OCI-LY7 (cell line): ENCODE results near the gene GLYR1. TPM values are rescaled to one million over a fixed set of nuclear protein-coding genes. Genes with fewer than 3 reads are reported as not detected.

Source experiments
- BruUV-seq: library from RNA; stranded (reverse); fragments of 400-500 nt; replicated peaks from 2 replicates; lab custom pipeline; 2021; lab: Mats Ljungman, UMichigan
- CTCF ChIA-PET: fragments of 300-600 bp; sonication (Branson Sonifier 250); formaldehyde crosslinking; loops from one replicate; lab custom pipeline; 2022; ENCODE audit warnings: antibody characterized with exemption; ENCODE audit not compliant: unreplicated experiment; lab: Charles Lee
- POLR2A ChIA-PET: fragments of 300-600 bp; sonication (Branson Sonifier 250); formaldehyde crosslinking; loops from one replicate; lab custom pipeline; 2022; ENCODE audit warnings: antibody characterized with exemption; lab: Charles Lee
- DNase-seq: peaks from one replicate; pipeline ENCODE4 v3.0.0-alpha.2; 2015; ENCODE audit warnings: low spot score
- H2AFZ ChIP-seq: fragments of 200-600 bp; sonication (generic), shearing (Covaris generic); 2 replicates; pipeline ENCODE4 v1.6.1; 2014; ENCODE audit warnings: mild to moderate bottlenecking, antibody characterized with exemption, low read length, moderate library complexity
- H3K27ac ChIP-seq: fragments of 200-600 bp; sonication (generic); 2 replicates; pipeline ENCODE4 v1.5.1; 2014; ENCODE audit warnings: mixed run types, low read depth, mild to moderate bottlenecking, moderate library complexity, low read length, inconsistent platforms; ENCODE audit not compliant: poor library complexity, severe bottlenecking
- H3K36me3 ChIP-seq: fragments of 200-600 bp; sonication (generic); 2 replicates; pipeline ENCODE4 v1.6.1; 2014; ENCODE audit warnings: mild to moderate bottlenecking, antibody characterized with exemption, low read length, moderate library complexity, mixed read lengths; ENCODE audit not compliant: insufficient read depth
- H3K4me1 ChIP-seq: fragments of 200-600 bp; sonication (generic); 2 replicates; pipeline ENCODE4 v1.5.1; 2014; ENCODE audit warnings: mild to moderate bottlenecking, low read length; ENCODE audit not compliant: insufficient read depth, poor library complexity, severe bottlenecking
- H3K4me2 ChIP-seq: fragments of 200-600 bp; sonication (generic); 2 replicates; pipeline ENCODE4 v1.6.1; 2014; ENCODE audit warnings: mild to moderate bottlenecking, low read length
- H3K4me3 ChIP-seq: fragments of 200-600 bp; sonication (generic); 2 replicates; pipeline ENCODE4 v1.5.1; 2014; ENCODE audit warnings: mild to moderate bottlenecking, low read depth, low read length; ENCODE audit not compliant: poor library complexity, severe bottlenecking
- H3K79me2 ChIP-seq: fragments of 200-600 bp; sonication (generic); 2 replicates; pipeline ENCODE4 v1.6.1; 2016; ENCODE audit warnings: low read depth, mild to moderate bottlenecking, low read length, moderate library complexity, mixed read lengths; ENCODE audit not compliant: insufficient read depth
- H3K9me2 ChIP-seq: fragments of 200-600 bp; sonication (generic); 2 replicates; pipeline ENCODE4 v1.6.1; 2016; ENCODE audit warnings: mild to moderate bottlenecking, low read length, mixed read lengths; ENCODE audit not compliant: insufficient read depth
- H3K9me3 ChIP-seq: fragments of 200-600 bp; sonication (generic); 2 replicates; pipeline ENCODE4 v1.6.1; 2014; ENCODE audit warnings: mild to moderate bottlenecking, mixed run types, low read length, mixed read lengths
- H4K20me1 ChIP-seq: fragments of 200-600 bp; sonication (generic); 2 replicates; pipeline ENCODE4 v1.6.1; 2014; ENCODE audit warnings: mild to moderate bottlenecking, antibody characterized with exemption, low read length, moderate library complexity, mixed read lengths; ENCODE audit not compliant: insufficient read depth
- EZH2phosphoT487 ChIP-seq: fragments of 200-600 bp; sonication (generic); IDR thresholded peaks from 2 replicates; pipeline ENCODE4 v1.6.1; 2018; ENCODE audit warnings: low read depth, borderline replicate concordance, mild to moderate bottlenecking, mixed run types, antibody characterized with exemption, low read length, moderate library complexity, mixed read lengths
- intact Hi-C: fragments of 100-400 bp; cut with micrococcal nuclease; formaldehyde crosslinking; loops from one replicate; pipeline ENCODE4 v1.10.0; 2022; ENCODE audit not compliant: unreplicated experiment
- total RNA-seq, 2 experiments: library from RNA; depleted of rRNA in 1 of 2; stranded (reverse); fragments of >200 nt in 1 of 2; shearing (Covaris generic) in 1 of 2; gene quantifications; 2 replicates each; pipeline ENCODE4 v1.2.3, GENCODE V29; 2014 to 2022
- TF ChIP-seq, protein P1 (sequence below): fragments of 200-600 bp; sonication (generic); conservative IDR thresholded peaks from 2 replicates; pipeline ENCODE4 v1.5.1; 2014; ENCODE audit warnings: mild to moderate bottlenecking, antibody characterized with exemption, low read length, moderate library complexity, mixed read lengths

The GLYR1 gene
- total RNA-seq, 2 experiments from 2014 or later: 48.4 to 113 TPM

- no peak for DNase-seq
- no TSS peak for BruUV-seq
- no peak overlapping the region for H3K27ac ChIP-seq
- H3K79me2 ChIP-seq: no peaks in the 10 kb centered on the region
- no peak overlapping the region for H3K4me2 ChIP-seq
- TF ChIP-seq, protein P1, sequence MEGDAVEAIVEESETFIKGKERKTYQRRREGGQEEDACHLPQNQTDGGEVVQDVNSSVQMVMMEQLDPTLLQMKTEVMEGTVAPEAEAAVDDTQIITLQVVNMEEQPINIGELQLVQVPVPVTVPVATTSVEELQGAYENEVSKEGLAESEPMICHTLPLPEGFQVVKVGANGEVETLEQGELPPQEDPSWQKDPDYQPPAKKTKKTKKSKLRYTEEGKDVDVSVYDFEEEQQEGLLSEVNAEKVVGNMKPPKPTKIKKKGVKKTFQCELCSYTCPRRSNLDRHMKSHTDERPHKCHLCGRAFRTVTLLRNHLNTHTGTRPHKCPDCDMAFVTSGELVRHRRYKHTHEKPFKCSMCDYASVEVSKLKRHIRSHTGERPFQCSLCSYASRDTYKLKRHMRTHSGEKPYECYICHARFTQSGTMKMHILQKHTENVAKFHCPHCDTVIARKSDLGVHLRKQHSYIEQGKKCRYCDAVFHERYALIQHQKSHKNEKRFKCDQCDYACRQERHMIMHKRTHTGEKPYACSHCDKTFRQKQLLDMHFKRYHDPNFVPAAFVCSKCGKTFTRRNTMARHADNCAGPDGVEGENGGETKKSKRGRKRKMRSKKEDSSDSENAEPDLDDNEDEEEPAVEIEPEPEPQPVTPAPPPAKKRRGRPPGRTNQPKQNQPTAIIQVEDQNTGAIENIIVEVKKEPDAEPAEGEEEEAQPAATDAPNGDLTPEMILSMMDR: no peak
- peaks cover 5% of the 10 kb centered on the region for H3K4me1 ChIP-seq
- intact Hi-C loops: no loop called here
- no peaks in the 10 kb centered on the region for H3K36me3 ChIP-seq
- ChIA-PET CTCF (no interaction called here), POLR2A (no interaction called here)
- H2AFZ ChIP-seq: no peak overlapping the region
- H3K9me3 ChIP-seq: no peaks in the 10 kb centered on the region
- no peak overlapping the region for H3K4me3 ChIP-seq
- no peaks in the 10 kb centered on the region for H3K9me2 ChIP-seq
- no peaks in the 10 kb centered on the region for H4K20me1 ChIP-seq
Measured at GRCh38 chr16:4795828-4796572, 51.1 kb downstream of the GLYR1 start.

DNA sequence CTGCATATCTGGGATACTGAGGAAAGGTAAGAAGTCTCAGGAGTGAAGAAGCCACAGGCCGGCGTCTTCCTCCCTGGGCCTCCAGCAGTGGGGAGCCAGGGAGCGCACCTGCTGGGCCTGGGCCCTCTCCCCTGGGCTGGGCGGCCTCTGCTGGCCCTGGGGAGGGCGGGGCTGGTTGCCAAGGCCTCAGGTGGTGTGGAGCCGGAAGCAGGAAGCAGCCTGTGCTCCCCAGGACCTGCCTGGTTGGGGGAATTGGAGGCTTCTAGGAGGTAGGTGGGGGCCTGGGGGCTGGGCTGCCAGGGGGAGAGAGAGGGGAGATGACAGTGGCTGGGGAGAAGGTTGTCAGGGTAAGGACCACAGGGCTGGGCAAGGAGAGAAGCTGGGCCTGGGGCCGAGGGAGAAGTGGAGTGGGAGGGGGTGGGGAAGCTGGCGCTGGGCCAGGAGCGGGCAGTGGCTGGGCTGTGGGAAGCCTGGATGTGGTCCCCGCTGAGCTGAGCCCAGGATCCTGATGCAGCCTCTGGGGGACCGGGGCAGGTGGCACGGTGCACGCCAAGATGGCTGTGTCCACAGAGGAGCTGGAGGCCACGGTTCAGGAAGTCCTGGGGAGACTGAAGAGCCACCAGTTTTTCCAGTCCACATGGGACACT is 51.8 kb downstream of the GLYR1 start, which contains the start of gene SMIM22:
SMIM22 (plus strand) TSS at position 189 of the 647 bp plus-strand sequence; CDS start at position 555, 366 bp downstream.
- no peaks in the 10 kb centered on the region for H3K9me2 ChIP-seq
- no peaks in the 10 kb centered on the region for H3K36me3 ChIP-seq
- BruUV-seq: no TSS peak
- no peak within 1 kb of the TSS for H3K4me3 ChIP-seq
- ChIA-PET CTCF (no interaction called here), POLR2A (interaction anchor here (0.5 kb wide), 1 partner anchor 36 kb away, joined by 3 read pairs; no protein-coding TSS in a partner anchor)
- no peaks in the 10 kb centered on the region for H3K79me2 ChIP-seq
- no peak within 1 kb of the TSS for H2AFZ ChIP-seq
- no peak within 1 kb of the TSS for H3K4me2 ChIP-seq
- no peak for DNase-seq
- H4K20me1 ChIP-seq: no peaks in the 10 kb centered on the region
- no peaks in the 10 kb centered on the region for H3K9me3 ChIP-seq
- intact Hi-C loops: no loop called here
- TF ChIP-seq EZH2phosphoT487: no peak
- TF ChIP-seq, protein P1: no peak
- no peaks in the 10 kb centered on the region for H3K4me1 ChIP-seq
- no peak within 1 kb of the TSS for H3K27ac ChIP-seq
